Natural killer cell treated with Interleukin-12 subunit alpha and Interleukin-12 subunit beta and Interleukin-15 and Interleukin-18, amount 100 ng/mL, for 72 hours (primary cell): Measurements from ENCODE around the gene LSP1. TPM values are rescaled to one million over a fixed set of nuclear protein-coding genes. Genes with fewer than 3 reads are reported as not detected.

ENCODE experiments used
- ATAC-seq, 2 donors: fragments of 150-1000 bp; cut with Tn5 transposase in 1 of 2; sonication (Bioruptor Pico), chemical (Tn5 transposase) in 1 of 2; 2 replicates each; pipeline ENCODE4 v1.10.0; 2021
- DNase-seq: peaks from one replicate; pipeline ENCODE4 v3.0.0; 2022; ENCODE audit warnings: low spot score
- H3K27ac Mint-ChIP-seq, 2 donors: 1 replicate in 1 of 2; 2 replicates in 1 of 2; pipeline ENCODE4 v1.8.0; 2022; ENCODE audit warnings: mixed read lengths in 2 of 2, mild to moderate bottlenecking in 1 of 2, moderate library complexity in 1 of 2
- H3K27me3 Mint-ChIP-seq, 2 donors: 1 replicate in 1 of 2; 2 replicates in 1 of 2; pipeline ENCODE4 v1.8.0; 2022; ENCODE audit warnings: mixed read lengths in 2 of 2
- H3K36me3 Mint-ChIP-seq: one replicate; pipeline ENCODE4 v1.8.0; 2022; ENCODE audit warnings: mixed read lengths
- H3K4me1 Mint-ChIP-seq, 2 donors: 1 replicate in 1 of 2; 2 replicates in 1 of 2; pipeline ENCODE4 v1.8.0; 2022; ENCODE audit warnings: low read depth in 2 of 2, mixed read lengths in 2 of 2, mild to moderate bottlenecking in 1 of 2
- H3K4me3 Mint-ChIP-seq: one replicate; pipeline ENCODE4 v1.8.0; 2022; ENCODE audit warnings: mixed read lengths
- H3K9me3 Mint-ChIP-seq: 2 replicates; pipeline ENCODE4 v1.8.0; 2022; ENCODE audit warnings: mixed read lengths
- total RNA-seq, 2 donors: library from RNA; stranded (reverse); gene quantifications; one replicate each; pipeline ENCODE4 v1.2.3, GENCODE V29; 2022

Gene LSP1
- total RNA-seq, 2 donors from 2014 or later, result 240 to 358 TPM

- Mint-ChIP-seq H3K27ac (peak overlapping the region; percentile 91 to 99), H3K4me3 (peak overlapping the region; percentile 93), H3K36me3 (no peaks in the 10 kb centered on the region), H3K27me3 (no peaks in the 10 kb centered on the region), H3K4me1 (peaks cover 29 to 38% of the 10 kb centered on the region in 2 donors), H3K9me3 (no peaks in the 10 kb centered on the region)
- peak in 1 of 2 donors; percentile 8 for ATAC-seq
- no peak for DNase-seq
These were observed 1.5 kb downstream of the LSP1 start for GRCh38 chr11:1854132-1854948.

GRCh38 chr11:1854949-1855885 lies 2.3 kb downstream of the LSP1 start:
- ATAC-seq, result peak; percentile 51 to 78
- H3K27me3 Mint-ChIP-seq, result no peaks in the 10 kb centered on the region
- DNase-seq, result peak; percentile 83
- peak overlapping the region; percentile 93 for H3K4me3 Mint-ChIP-seq
- H3K9me3 Mint-ChIP-seq, result no peaks in the 10 kb centered on the region
- peak overlapping the region; percentile 91 to 99 for H3K27ac Mint-ChIP-seq
- H3K4me1 Mint-ChIP-seq, result peaks cover 23 to 36% of the 10 kb centered on the region in 2 donors
- H3K36me3 Mint-ChIP-seq, result no peaks in the 10 kb centered on the region

- Mint-ChIP-seq H3K27ac (peak overlapping the region; percentile 91 to 99), H3K27me3 (no peaks in the 10 kb centered on the region), H3K4me3 (peak overlapping the region; percentile 22), H3K4me1 (peaks cover 17 to 32% of the 10 kb centered on the region in 2 donors), H3K36me3 (no peaks in the 10 kb centered on the region), H3K9me3 (no peaks in the 10 kb centered on the region)
- DNase-seq, result no peak
- ATAC-seq, result no peak
These were observed 3.0 kb downstream of the LSP1 start for GRCh38 chr11:1855886-1856265.

- no peaks in the 10 kb centered on the region for H3K27me3 Mint-ChIP-seq
- DNase-seq, result no peak
- H3K36me3 Mint-ChIP-seq, result no peaks in the 10 kb centered on the region
- peaks cover 14 to 27% of the 10 kb centered on the region in 2 donors for H3K4me1 Mint-ChIP-seq
- H3K9me3 Mint-ChIP-seq, result no peaks in the 10 kb centered on the region
- peak overlapping the region; percentile 22 for H3K4me3 Mint-ChIP-seq
- no peak for ATAC-seq
- peak overlapping the region; percentile 91 to 99 for H3K27ac Mint-ChIP-seq
These were observed 3.6 kb downstream of the LSP1 start for GRCh38 chr11:1856306-1857005.

GRCh38 chr11:1857064-1857463 lies 4.2 kb downstream of the LSP1 start:
- no peak for ATAC-seq
- H3K9me3 Mint-ChIP-seq, result no peaks in the 10 kb centered on the region
- H3K36me3 Mint-ChIP-seq, result no peaks in the 10 kb centered on the region
- no peak overlapping the region for H3K4me3 Mint-ChIP-seq
- peaks cover 11 to 24% of the 10 kb centered on the region in 2 donors for H3K4me1 Mint-ChIP-seq
- H3K27me3 Mint-ChIP-seq, result no peaks in the 10 kb centered on the region
- H3K27ac Mint-ChIP-seq, result no peak overlapping the region
- no peak for DNase-seq

- Mint-ChIP-seq H3K9me3 (no peaks in the 10 kb centered on the region), H3K36me3 (no peaks in the 10 kb centered on the region), H3K27ac (peak overlapping the region in 1 of 2 donors; percentile 8), H3K27me3 (no peaks in the 10 kb centered on the region), H3K4me1 (peaks cover under 1 to 17% of the 10 kb centered on the region in 2 donors), H3K4me3 (no peak overlapping the region)
- ATAC-seq (no peak), DNase-seq (no peak)
These were observed 5.3 kb downstream of the LSP1 start for GRCh38 chr11:1858154-1858553.

- H3K27ac Mint-ChIP-seq, result no peak overlapping the region
- ATAC-seq, result no peak
- no peaks in the 10 kb centered on the region for H3K36me3 Mint-ChIP-seq
- H3K4me1 Mint-ChIP-seq, result peaks cover 0 to 17% of the 10 kb centered on the region in 2 donors
- no peaks in the 10 kb centered on the region for H3K27me3 Mint-ChIP-seq
- no peak overlapping the region for H3K4me3 Mint-ChIP-seq
- H3K9me3 Mint-ChIP-seq, result no peaks in the 10 kb centered on the region
- no peak for DNase-seq
These were observed 5.7 kb downstream of the LSP1 start for GRCh38 chr11:1858576-1858975.

GRCh38 chr11:1859004-1859403 lies 6.1 kb downstream of the LSP1 start:
- DNase-seq (no peak), ATAC-seq (no peak)
- H3K36me3 Mint-ChIP-seq, result no peaks in the 10 kb centered on the region
- peaks cover 0 to 16% of the 10 kb centered on the region in 2 donors for H3K4me1 Mint-ChIP-seq
- H3K27me3 Mint-ChIP-seq, result no peaks in the 10 kb centered on the region
- H3K4me3 Mint-ChIP-seq, result no peak overlapping the region
- H3K27ac Mint-ChIP-seq, result no peak overlapping the region
- no peaks in the 10 kb centered on the region for H3K9me3 Mint-ChIP-seq

- Mint-ChIP-seq H3K9me3 (no peaks in the 10 kb centered on the region), H3K27me3 (no peaks in the 10 kb centered on the region), H3K4me1 (peaks cover 0 to 17% of the 10 kb centered on the region in 2 donors), H3K36me3 (no peaks in the 10 kb centered on the region), H3K27ac (no peak overlapping the region), H3K4me3 (no peak overlapping the region)
- DNase-seq, result no peak
- no peak for ATAC-seq
These were observed 7.2 kb downstream of the LSP1 start for GRCh38 chr11:1860108-1860507.

GRCh38 chr11:1861435-1862411 lies 8.8 kb downstream of the LSP1 start:
- ATAC-seq, result no peak
- Mint-ChIP-seq H3K27ac (no peak overlapping the region), H3K36me3 (no peaks in the 10 kb centered on the region), H3K9me3 (no peaks in the 10 kb centered on the region), H3K4me3 (no peak overlapping the region), H3K27me3 (no peaks in the 10 kb centered on the region), H3K4me1 (peaks cover 4 to 13% of the 10 kb centered on the region in 2 donors)
- DNase-seq, result no peak

- DNase-seq, result no peak
- Mint-ChIP-seq H3K4me3 (no peak overlapping the region), H3K27ac (peak overlapping the region in 1 of 2 donors; percentile 14), H3K27me3 (no peaks in the 10 kb centered on the region), H3K4me1 (peaks cover 4 to 14% of the 10 kb centered on the region in 2 donors), H3K9me3 (no peaks in the 10 kb centered on the region), H3K36me3 (no peaks in the 10 kb centered on the region)
- no peak for ATAC-seq
These were observed 9.9 kb downstream of the LSP1 start for GRCh38 chr11:1862588-1863351.
